CD4-positive, alpha-beta T cell (primary cell): Measurements from ENCODE around the gene NES. TPM values are rescaled to one million over a fixed set of nuclear protein-coding genes. Genes with fewer than 3 reads are reported as not detected.

Experiments
- ATAC-seq: fragments of 200-7000 bp; cut with Tn5 transposase; one replicate; pipeline ENCODE4 v1.10.0; 2022; ENCODE audit warnings: mild to moderate bottlenecking; ENCODE audit not compliant: poor library complexity
- CTCF ChIA-PET: fragments of 350-600 bp; sonication (Branson Sonifier 250); formaldehyde crosslinking; loops from one replicate; lab custom pipeline; 2021; ENCODE audit warnings: antibody characterized with exemption, inconsistent platforms; lab: Charles Lee
- POLR2A ChIA-PET: fragments of 350-600 bp; sonication (Branson Sonifier 250); formaldehyde crosslinking; loops from one replicate; lab custom pipeline; 2021; ENCODE audit warnings: antibody characterized with exemption, inconsistent platforms; lab: Charles Lee
- DNase-seq, 14 experiments: peaks; one replicate each; pipeline ENCODE4 v3.0.0-alpha.2; 2013 to 2020; ENCODE audit warnings: mixed read lengths in 2 of 14
- H3K27ac ChIP-seq, 2 donors: one replicate each; pipeline versions ENCODE4 v1.5.1 to v1.7.0; 2013; ENCODE audit warnings: low read length in 2 of 2, low read depth in 1 of 2, mild to moderate bottlenecking in 1 of 2
- H3K27me3 ChIP-seq, 2 experiments: 1 replicate in 1 of 2; 2 replicates in 1 of 2; pipeline versions ENCODE4 v1.6.1 to v1.7.0; 2013; ENCODE audit warnings: low read length in 2 of 2, control low read depth in 1 of 2, mild to moderate bottlenecking in 1 of 2, moderate library complexity in 1 of 2; ENCODE audit not compliant: insufficient read depth in 2 of 2, control insufficient read depth in 1 of 2
- H3K36me3 ChIP-seq: one replicate; pipeline ENCODE4 v1.6.1; 2013; ENCODE audit warnings: low read length, control low read depth; ENCODE audit not compliant: insufficient read depth
- H3K4me1 ChIP-seq: one replicate; pipeline ENCODE4 v1.6.1; 2013; ENCODE audit warnings: low read length, control low read depth; ENCODE audit not compliant: insufficient read depth
- H3K4me3 ChIP-seq: one replicate; pipeline ENCODE4 v1.5.1; 2013; ENCODE audit warnings: mild to moderate bottlenecking, low read length, moderate library complexity
- H3K9me3 ChIP-seq, 2 experiments: 1 replicate in 1 of 2; 2 replicates in 1 of 2; pipeline versions ENCODE4 v1.6.1 to v1.7.0; 2013; ENCODE audit warnings: low read length in 2 of 2, mild to moderate bottlenecking in 2 of 2, control low read depth in 1 of 2, moderate library complexity in 1 of 2; ENCODE audit not compliant: control insufficient read depth in 1 of 2, insufficient read depth in 1 of 2
- H3K27ac Mint-ChIP-seq: one replicate; pipeline ENCODE4 v1.8.0; 2020; ENCODE audit warnings: mixed read lengths
- H3K27me3 Mint-ChIP-seq: one replicate; pipeline ENCODE4 v1.8.0; 2021; ENCODE audit warnings: mixed read lengths
- H3K36me3 Mint-ChIP-seq: one replicate; pipeline ENCODE4 v1.8.0; 2021; ENCODE audit warnings: low read depth, mixed read lengths
- H3K4me1 Mint-ChIP-seq: one replicate; pipeline ENCODE4 v1.8.0; 2021; ENCODE audit warnings: low read depth, mixed read lengths
- H3K4me3 Mint-ChIP-seq: one replicate; pipeline ENCODE4 v1.8.0; 2020; ENCODE audit warnings: mild to moderate bottlenecking, mixed read lengths
- H3K9me3 Mint-ChIP-seq: one replicate; pipeline ENCODE4 v1.8.0; 2020; ENCODE audit warnings: mixed read lengths
- CTCF ChIP-seq: fragments of 200-600 bp; IDR thresholded peaks from one replicate; pipeline ENCODE4 v1.8.0; 2022; ENCODE audit warnings: antibody characterized with exemption, mild to moderate bottlenecking
- intact Hi-C, 2 experiments: fragments of 100-400 bp; cut with DNase I in 1 of 2; cut with micrococcal nuclease in 1 of 2; formaldehyde crosslinking; loops; one replicate each; pipeline versions ENCODE4 v1.15.1 to v1.9.0; 2023 to 2025; cut with DNase I, micrococcal nuclease
- total RNA-seq, 174 experiments: library from RNA in 2 of 174; stranded (reverse) in 2 of 174; gene quantifications; one replicate each; pipeline ENCODE4 v1.2.3 and lab custom pipeline; 2021 to 2026

NES gene
- total RNA-seq, 2 experiments from 2014 or later = not detected

- ChIA-PET CTCF (interaction anchor here (1.1 to 1.7 kb wide), 2 partner anchors 15 to 17 kb away, joined by 4 to 8 read pairs; no protein-coding TSS in a partner anchor), POLR2A (no interaction called here)
- Histone ChIP-seq H3K4me3 (no peak overlapping the region), H3K27ac (no peak overlapping the region), H3K36me3 (no peaks in the 10 kb centered on the region), H3K27me3 (peaks cover 70 to 87% of the 10 kb centered on the region in 2 experiments), H3K4me1 (peaks cover 29% of the 10 kb centered on the region), H3K9me3 (peaks cover 0 to 17% of the 10 kb centered on the region in 2 experiments)
- no peak for DNase-seq
- peaks cover 28% of the 10 kb centered on the region for H3K4me1 Mint-ChIP-seq
- no peak overlapping the region for H3K27ac Mint-ChIP-seq
- peaks cover 88% of the 10 kb centered on the region for H3K27me3 Mint-ChIP-seq
- ATAC-seq = no peak
- H3K4me3 Mint-ChIP-seq = no peak overlapping the region
- no peak for TF ChIP-seq CTCF
- H3K36me3 Mint-ChIP-seq = no peaks in the 10 kb centered on the region
- intact Hi-C loops = no loop called here
- no peaks in the 10 kb centered on the region for H3K9me3 Mint-ChIP-seq
Measured at GRCh38 chr1:156644146-156644545, 33.1 kb downstream of the NES start.

GRCh38 chr1:156643778-156644092 is 33.5 kb downstream of the NES start:
- peaks cover 28% of the 10 kb centered on the region for H3K4me1 Mint-ChIP-seq
- no peak for TF ChIP-seq CTCF
- intact Hi-C loops = no loop called here
- ChIA-PET POLR2A (interaction anchor here (1.0 kb wide), 1 partner anchor 18 kb away, joined by 3 read pairs; no protein-coding TSS in a partner anchor), CTCF (interaction anchor here (1.1 to 1.7 kb wide), 2 partner anchors 16 kb away, joined by 4 to 8 read pairs; no protein-coding TSS in a partner anchor)
- peak; percentile 86 for ATAC-seq
- peaks cover 29% of the 10 kb centered on the region for H3K4me1 ChIP-seq
- peak overlapping the region; percentile 0 for H3K4me3 Mint-ChIP-seq
- H3K9me3 Mint-ChIP-seq = no peaks in the 10 kb centered on the region
- peak in 5 of 14 experiments; percentile 15 to 55 (median 45) for DNase-seq
- no peak overlapping the region for H3K27ac Mint-ChIP-seq
- no peaks in the 10 kb centered on the region for H3K36me3 Mint-ChIP-seq
- H3K27ac ChIP-seq = no peak overlapping the region
- peaks cover 88% of the 10 kb centered on the region for H3K27me3 Mint-ChIP-seq
- H3K4me3 ChIP-seq = no peak overlapping the region
- H3K36me3 ChIP-seq = no peaks in the 10 kb centered on the region
- peaks cover 74 to 91% of the 10 kb centered on the region in 2 experiments for H3K27me3 ChIP-seq
- H3K9me3 ChIP-seq = peaks cover 0 to 17% of the 10 kb centered on the region in 2 experiments

- Mint-ChIP-seq H3K9me3 (no peaks in the 10 kb centered on the region), H3K4me1 (peaks cover 28% of the 10 kb centered on the region), H3K27ac (no peak overlapping the region), H3K4me3 (peak overlapping the region; percentile 56), H3K36me3 (no peaks in the 10 kb centered on the region), H3K27me3 (peaks cover 88% of the 10 kb centered on the region)
- Histone ChIP-seq H3K27ac (no peak overlapping the region), H3K27me3 (peaks cover 79 to 93% of the 10 kb centered on the region in 2 experiments), H3K4me3 (no peak overlapping the region), H3K4me1 (peaks cover 29% of the 10 kb centered on the region), H3K9me3 (peaks cover 0 to 20% of the 10 kb centered on the region in 2 experiments), H3K36me3 (no peaks in the 10 kb centered on the region)
- intact Hi-C loops = no loop called here
- ChIA-PET POLR2A (interaction anchor here (0.6 to 1.0 kb wide), 2 partner anchors 19 to 42 kb away, joined by 3 read pairs; no protein-coding TSS in a partner anchor), CTCF (interaction anchor here (1.1 to 1.7 kb wide), 2 partner anchors 16 kb away, joined by 4 to 8 read pairs; no protein-coding TSS in a partner anchor)
- no peak for ATAC-seq
- no peak for DNase-seq
- TF ChIP-seq CTCF = no peak
Measured at GRCh38 chr1:156643049-156643777, 34.0 kb downstream of the NES start.
